ENCODE measurements around the gene TGFB1I1.
A peak's percentile ranks its signal among the peaks of the same experiment; 100 is the strongest.
"Not testable (repeated sequence)": the region's sequence is repeated elsewhere in the genome, so short reads cannot be mapped to it uniquely, and the experiment has no call there.

The TGFB1I1 gene

GRCh38 chr16:31471875-31472708, at the start of gene TGFB1I1:
TSS of gene TGFB1I1 (plus strand) at chr16:31472152. CDS start at chr16:31472189, 37 bp downstream.
- DNase-seq: no peak

- DNase-seq: no peak
Measured at GRCh38 chr16:31423241-31423640, 48.7 kb upstream of the TGFB1I1 start.

GRCh38 chr16:31423801-31424200, 48.2 kb upstream of the TGFB1I1 start:
- no peak for DNase-seq

GRCh38 chr16:31427441-31428278, 44.3 kb upstream of the TGFB1I1 start:
- peak; percentile 69 for DNase-seq

GRCh38 chr16:31428279-31428597, 43.7 kb upstream of the TGFB1I1 start, which contains the start of gene COX6A2:
TSS of gene COX6A2 (minus strand) at chr16:31428360. CDS start at chr16:31428325, 35 bp downstream.
- no peak for DNase-seq

- DNase-seq: no peak
Measured at GRCh38 chr16:31428638-31429247, 43.2 kb upstream of the TGFB1I1 start.

- no peak for DNase-seq
Measured at GRCh38 chr16:31429314-31429713, 42.6 kb upstream of the TGFB1I1 start.

- DNase-seq: no peak
Measured at GRCh38 chr16:31429796-31430195, 42.2 kb upstream of the TGFB1I1 start.

GRCh38 chr16:31430380-31431052, 41.4 kb upstream of the TGFB1I1 start:
- no peak for DNase-seq

- DNase-seq: no peak
Measured at GRCh38 chr16:31435341-31436220, 36.4 kb upstream of the TGFB1I1 start.

- no peak for DNase-seq
Measured at GRCh38 chr16:31436221-31437045, 35.5 kb upstream of the TGFB1I1 start.

- no peak for DNase-seq
Measured at GRCh38 chr16:31438414-31438813, 33.5 kb upstream of the TGFB1I1 start.

GRCh38 chr16:31439023-31439422, 32.9 kb upstream of the TGFB1I1 start:
- not testable (repeated sequence) for DNase-seq

- DNase-seq: no peak
Measured at GRCh38 chr16:31439519-31439918, 32.4 kb upstream of the TGFB1I1 start.

- no peak for DNase-seq
Measured at GRCh38 chr16:31440516-31441184, 31.3 kb upstream of the TGFB1I1 start.

- DNase-seq: no peak
Measured at GRCh38 chr16:31441956-31442355, 30.0 kb upstream of the TGFB1I1 start.

GRCh38 chr16:31445931-31446330, 26.0 kb upstream of the TGFB1I1 start:
- DNase-seq: not testable (repeated sequence)

- no peak for DNase-seq
Measured at GRCh38 chr16:31451201-31451600, 20.8 kb upstream of the TGFB1I1 start.

- no peak for DNase-seq
Measured at GRCh38 chr16:31451681-31452351, 20.1 kb upstream of the TGFB1I1 start.

- no peak for DNase-seq
Measured at GRCh38 chr16:31452631-31453106, 19.3 kb upstream of the TGFB1I1 start.

Measured in activated naive CD4-positive, alpha-beta T cell treated with anti-CD3 and anti-CD28 coated beads, Interleukin-2, amount 50 U/mL, for 16 hours (primary cell).